ENCODE results near the gene SLC20A1.
"Not testable (repeated sequence)": the region's sequence is repeated elsewhere in the genome, so short reads cannot be mapped to it uniquely, and the experiment has no call there.

The SLC20A1 gene

DNA sequence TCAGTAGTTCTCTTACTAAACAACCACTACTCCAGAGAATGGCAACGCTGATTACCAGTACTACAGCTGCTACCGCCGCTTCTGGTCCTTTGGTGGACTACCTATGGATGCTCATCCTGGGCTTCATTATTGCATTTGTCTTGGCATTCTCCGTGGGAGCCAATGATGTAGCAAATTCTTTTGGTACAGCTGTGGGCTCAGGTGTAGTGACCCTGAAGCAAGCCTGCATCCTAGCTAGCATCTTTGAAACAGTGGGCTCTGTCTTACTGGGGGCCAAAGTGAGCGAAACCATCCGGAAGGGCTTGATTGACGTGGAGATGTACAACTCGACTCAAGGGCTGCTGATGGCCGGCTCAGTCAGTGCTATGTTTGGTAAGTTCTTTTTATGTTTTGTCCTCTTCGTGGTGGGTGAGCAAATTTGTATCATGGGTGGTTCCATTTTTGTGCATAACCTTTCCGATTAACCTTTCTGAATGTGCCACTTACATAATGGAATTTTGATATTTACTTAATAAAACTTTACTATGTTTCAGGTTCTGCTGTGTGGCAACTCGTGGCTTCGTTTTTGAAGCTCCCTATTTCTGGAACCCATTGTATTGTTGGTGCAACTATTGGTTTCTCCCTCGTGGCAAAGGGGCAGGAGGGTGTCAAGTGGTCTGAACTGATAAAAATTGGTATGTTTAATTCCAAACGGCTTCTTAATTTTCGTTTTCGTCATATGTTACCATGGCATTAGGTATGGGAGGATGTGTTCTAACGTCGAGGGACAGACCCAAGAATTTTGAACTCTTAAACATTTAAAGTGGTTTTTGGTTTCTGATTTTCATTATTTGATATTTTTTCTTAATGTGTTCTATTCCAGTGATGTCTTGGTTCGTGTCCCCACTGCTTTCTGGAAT, 1.3 kb downstream of the SLC20A1 start:
- DNase-seq (ENCODE audit: low read depth in 3 of 3), result no peak

DNA sequence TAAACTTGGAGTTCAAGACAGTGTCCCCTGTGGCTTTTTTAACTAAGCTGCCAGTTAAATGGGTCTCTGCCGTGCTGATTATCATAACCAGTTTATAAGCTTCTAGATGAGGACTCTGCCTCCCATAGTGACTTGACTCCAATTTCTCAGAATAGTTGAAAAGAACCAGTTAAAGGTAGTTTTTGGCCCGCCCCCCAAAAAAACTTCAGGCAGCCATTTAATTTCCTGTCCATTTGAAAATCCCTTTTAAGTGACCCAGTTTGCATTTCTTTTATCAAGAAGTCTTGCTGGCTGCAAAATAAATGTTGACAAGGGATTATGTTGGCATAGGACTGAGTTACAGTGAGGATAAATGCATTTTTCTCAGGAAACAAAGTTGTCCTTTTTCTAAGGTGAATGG, 2.3 kb downstream of the SLC20A1 start:
- DNase-seq (ENCODE audit: low read depth in 3 of 3), result no peak

DNA sequence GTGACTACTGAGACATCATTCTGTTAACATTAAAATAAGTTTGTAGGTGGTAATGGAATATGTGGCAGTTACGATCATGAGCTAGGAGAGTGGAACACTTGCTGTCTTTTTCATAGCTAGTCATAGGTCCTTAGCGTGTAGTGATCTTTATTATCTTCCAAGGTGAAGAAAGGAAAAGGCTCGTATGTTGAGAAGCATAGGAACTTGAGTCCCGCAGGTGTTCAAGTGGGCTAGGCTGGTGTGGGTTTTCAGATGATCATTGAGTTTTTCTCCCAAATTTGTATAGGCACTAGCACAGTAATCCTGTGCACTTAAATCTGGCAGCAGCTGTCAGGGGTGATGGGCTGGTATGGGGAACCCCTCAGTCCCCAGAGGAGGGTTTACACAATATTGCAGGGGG, 10.9 kb downstream of the SLC20A1 start:
- DNase-seq (ENCODE audit: low read depth in 3 of 3), result no peak

DNA sequence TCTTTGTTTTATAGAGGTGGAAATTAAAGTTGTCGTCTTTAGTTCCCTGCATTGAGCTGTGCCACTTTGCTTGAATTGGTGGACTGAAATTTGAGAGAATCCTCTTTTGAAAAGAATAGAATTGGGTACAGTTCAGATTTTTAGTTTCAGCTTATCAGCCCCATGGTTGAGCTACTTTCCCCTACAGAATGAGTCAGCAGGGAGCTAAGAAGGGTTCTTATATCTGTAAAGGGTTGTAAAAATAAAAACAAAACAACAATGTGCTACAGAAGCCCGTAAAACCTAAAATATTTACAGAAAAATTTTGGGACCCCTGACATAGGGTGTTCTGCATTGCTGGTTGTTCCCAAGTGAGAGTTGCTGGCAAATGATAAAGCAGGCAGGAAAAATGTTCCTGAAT, 12.6 kb downstream of the SLC20A1 start:
- no peak for DNase-seq (ENCODE audit: low read depth in 3 of 3)

DNA sequence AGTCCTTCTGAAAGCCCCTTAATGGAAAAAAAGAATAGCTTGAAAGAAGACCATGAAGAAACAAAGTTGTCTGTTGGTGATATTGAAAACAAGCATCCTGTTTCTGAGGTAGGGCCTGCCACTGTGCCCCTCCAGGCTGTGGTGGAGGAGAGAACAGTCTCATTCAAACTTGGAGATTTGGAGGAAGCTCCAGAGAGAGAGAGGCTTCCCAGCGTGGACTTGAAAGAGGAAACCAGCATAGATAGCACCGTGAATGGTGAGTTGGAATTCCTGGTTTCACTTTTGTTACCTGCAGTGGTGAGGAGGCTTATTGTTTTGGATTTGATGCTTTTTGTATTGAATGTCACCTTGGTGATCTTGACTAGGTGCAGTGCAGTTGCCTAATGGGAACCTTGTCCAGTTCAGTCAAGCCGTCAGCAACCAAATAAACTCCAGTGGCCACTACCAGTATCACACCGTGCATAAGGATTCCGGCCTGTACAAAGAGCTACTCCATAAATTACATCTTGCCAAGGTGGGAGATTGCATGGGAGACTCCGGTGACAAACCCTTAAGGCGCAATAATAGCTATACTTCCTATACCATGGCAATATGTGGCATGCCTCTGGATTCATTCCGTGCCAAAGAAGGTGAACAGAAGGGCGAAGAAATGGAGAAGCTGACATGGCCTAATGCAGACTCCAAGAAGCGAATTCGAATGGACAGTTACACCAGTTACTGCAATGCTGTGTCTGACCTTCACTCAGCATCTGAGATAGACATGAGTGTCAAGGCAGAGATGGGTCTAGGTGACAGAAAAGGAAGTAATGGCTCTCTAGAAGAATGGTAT, 13.3 kb downstream of the SLC20A1 start:
- DNase-seq (ENCODE audit: low read depth in 3 of 3), result no peak

DNA sequence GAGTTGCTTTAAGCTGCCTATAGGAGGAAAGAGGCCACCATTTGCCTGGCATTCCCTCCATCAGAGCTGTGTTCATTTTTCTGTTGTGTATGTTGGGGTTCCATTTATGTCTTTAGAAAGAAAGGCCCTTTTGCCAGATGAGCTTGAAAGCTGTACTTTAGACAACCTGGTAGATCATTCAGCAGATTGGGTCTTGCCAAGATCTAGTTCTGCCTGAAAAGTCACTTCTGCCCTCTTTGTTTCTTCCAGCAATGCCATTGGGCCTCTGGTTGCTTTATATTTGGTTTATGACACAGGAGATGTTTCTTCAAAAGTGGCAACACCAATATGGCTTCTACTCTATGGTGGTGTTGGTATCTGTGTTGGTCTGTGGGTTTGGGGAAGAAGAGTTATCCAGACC, 14.4 kb downstream of the SLC20A1 start:
- DNase-seq (ENCODE audit: low read depth in 3 of 3), result no peak

DNA sequence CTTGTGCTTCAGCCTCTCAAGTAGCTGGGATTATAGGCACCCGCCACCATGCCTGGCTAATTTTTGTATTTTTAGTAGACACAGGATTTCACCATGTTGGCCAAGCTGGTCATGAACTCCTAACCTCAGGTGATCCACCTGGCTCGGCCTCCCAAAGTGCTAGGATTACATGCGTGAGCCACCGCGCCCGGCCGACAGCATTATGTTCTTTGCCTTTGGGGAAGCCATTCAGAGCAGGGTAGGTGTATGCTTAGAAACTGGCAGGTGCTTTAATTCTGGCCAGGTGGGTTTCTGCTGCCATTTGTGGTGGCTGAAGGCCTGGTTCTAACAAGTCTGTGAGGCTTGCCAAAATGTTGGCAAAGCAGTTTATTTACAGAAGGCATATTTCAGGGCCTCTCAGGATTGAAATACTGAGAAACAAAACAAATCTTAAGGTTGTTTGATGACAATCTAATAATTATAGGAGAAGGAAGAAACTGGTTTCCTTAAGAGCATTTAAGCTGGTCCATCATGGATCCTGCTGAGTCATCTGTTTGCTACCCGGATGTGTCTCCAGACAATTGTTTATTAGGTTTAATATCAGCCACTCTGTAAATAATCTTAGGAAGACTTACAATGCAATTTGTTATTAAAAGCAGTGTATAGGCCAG, 16.0 kb downstream of the SLC20A1 start:
- no peak for DNase-seq (ENCODE audit: low read depth in 3 of 3)

DNA sequence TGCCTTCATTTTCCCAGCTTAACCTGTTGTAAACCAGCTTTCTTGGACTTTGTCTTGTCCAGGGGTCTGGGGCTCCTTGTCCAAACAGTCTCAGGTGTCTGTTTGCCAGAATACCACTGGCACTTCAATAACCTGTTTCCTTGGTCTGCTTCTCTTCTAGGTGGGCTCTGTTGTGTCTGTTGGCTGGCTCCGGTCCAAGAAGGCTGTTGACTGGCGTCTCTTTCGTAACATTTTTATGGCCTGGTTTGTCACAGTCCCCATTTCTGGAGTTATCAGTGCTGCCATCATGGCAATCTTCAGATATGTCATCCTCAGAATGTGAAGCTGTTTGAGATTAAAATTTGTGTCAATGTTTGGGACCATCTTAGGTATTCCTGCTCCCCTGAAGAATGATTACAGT, 17.0 kb downstream of the SLC20A1 start:
- no peak for DNase-seq (ENCODE audit: low read depth in 3 of 3)

DNA sequence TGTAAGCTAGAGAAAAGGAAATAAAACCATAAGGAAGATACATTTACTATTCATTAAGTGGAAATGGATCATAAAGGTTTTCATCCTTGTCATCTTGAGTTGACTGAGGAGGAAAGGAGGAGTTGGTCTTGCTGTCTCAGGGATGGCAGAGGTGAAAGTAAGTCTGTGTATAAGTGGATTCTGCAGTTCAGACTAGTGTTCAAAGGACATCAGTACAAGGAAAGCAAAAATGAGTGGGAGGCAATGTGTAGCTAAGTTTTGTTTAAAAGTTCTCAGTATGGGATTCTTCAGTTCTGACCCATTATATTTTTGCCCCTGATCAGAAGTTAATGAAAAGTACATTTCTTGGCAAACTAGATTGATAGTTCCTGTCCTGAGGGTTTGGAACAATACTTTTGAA, 18.9 kb downstream of the SLC20A1 start:
- no peak for DNase-seq (ENCODE audit: low read depth in 3 of 3)

DNA sequence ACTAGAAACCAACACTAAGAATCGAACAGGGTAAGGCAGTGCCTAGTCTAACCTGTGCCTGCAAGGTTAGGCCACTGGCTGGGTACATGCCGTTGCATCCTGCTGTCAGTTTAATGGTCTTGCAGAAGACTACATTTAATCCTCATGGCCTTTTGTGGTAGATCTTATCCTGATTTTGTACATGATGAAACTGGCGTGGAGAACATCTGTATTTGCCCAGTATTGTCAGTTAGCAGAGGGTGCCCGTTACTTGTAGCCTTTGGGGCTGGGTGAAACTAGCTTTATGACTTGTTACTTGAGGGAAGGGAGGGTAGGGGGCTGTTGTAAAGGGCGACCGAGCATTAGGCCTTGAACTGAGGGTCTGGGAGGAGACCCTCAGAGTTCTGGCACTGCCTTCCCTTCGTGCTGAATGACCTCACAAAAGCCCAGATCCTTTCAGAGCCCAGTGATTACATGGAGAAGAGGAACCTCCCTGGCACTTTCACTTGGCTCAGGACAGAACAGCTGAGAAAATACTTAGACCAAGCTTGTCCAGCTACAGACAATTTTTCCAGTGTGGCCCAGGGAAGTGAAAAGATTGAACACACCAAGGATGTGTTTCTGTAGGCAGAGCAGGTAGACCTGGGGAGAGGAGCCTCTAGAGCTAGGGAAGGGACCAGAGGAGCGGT, 19.5 kb downstream of the SLC20A1 start:
- no peak for DNase-seq (ENCODE audit: low read depth in 3 of 3)

DNA sequence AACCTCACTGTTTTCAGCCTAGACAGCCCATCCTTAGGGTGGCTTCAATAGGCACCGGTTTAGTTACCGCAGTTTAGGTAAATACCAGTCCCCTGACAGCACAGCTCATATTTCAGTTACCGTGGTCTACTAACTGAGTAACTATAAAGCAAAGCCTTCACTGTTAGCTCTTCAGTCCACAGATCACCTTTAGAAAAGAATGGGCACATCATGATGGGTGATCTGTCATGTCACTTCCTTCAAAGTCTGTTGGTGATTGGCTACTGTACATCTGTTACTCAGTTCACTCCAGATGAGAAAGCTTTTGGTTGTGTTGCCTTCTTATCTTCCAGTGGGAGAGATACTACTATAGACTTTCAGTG, 21.0 kb downstream of the SLC20A1 start:
- no peak for DNase-seq (ENCODE audit: low read depth in 3 of 3)

DNA sequence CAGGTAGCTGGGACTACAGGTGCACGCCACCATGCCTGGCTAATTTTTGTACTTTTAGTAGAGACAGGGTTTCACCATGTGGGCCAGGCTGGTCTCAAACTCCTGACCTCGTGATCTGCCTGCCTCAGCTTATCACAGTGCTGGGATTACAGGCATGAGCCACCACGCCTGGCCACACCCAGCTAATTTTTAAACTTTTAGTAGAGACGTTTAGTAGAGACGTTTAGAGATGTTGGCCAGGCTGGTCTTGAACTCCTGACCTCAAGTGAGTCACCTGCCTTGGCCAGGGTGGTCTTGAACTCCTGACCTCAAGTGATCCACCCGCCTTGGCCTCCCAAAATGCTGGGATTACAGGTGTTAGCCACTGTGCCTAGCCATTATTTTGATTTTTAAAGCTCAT, 21.8 kb downstream of the SLC20A1 start:
- DNase-seq (ENCODE audit: low read depth in 3 of 3), result not testable (repeated sequence)

DNA sequence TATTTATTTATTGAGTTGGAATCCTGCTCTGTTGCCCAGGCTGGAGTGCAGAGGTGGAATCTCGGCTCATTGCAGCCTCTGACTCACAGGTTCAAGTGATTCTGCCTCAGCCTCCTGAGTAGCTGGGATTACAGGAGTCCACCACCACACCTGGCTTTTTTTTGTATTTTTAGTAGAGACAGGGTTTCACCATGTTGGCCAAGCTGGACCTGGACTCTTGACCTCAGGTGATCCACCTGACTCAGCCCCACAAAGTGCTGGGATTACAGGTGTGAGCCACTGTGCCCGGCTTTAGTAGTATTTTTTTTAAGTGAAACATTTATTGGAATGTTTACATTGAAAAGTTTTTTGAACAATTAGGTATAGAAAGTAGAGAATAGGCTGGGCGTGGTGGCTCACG, 23.9 kb downstream of the SLC20A1 start:
- no peak for DNase-seq (ENCODE audit: low read depth in 3 of 3)

DNA sequence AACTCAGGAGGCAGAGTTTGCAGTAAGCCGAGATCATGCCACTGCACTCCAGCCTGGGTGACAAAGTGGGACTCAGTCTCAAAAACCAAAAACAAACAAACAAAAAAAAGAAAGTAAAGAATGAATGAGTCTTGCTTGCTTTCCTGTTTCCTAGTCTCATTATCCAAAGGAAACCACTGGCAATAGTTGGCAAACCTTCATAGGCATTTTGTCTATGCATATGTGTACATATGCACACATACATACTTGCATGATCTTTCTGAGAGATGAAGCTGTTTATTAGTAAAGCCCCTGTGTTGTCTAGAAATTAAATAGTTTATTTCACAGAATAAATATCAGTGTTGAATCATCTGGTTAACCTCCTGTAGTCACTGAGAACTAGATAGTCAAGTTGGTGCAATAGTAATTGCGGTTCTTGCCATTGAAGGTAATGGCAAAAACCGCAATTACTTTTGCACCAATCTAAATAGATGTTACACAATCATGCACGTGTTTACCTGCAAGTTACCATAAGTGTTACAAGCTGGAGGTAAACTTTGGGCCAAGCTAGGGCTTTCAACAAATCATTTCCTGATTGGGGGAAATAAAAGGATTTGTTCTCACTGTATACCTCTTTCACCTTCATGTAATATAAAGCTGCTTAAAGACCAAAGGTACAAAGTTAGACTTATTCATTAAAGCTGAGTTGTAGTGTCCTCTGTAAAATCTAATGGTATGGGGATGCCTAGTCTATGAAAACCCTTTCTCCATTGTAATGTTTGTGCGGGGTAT, 24.7 kb downstream of the SLC20A1 start:
- no peak for DNase-seq (ENCODE audit: low read depth in 3 of 3)

DNA sequence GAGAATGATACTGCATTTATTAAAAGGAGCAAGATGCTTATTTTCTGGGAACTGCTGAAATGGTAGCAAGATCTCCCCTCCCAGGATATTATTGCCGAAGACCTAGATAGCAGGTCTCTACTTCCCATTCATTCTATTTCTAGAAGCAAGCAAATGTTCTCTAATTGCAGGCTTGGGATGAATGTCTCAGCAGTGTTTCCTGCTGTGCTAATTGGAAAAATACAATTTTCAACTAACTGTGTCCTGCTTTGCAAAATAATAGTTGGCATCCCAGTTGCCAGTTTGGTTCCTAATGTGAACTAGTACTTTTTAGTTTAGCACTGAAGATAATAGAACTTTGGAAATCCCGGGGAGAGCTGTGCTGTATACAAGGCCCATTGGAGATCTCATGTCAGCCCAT, 26.1 kb downstream of the SLC20A1 start:
- no peak for DNase-seq (ENCODE audit: low read depth in 3 of 3)

DNA sequence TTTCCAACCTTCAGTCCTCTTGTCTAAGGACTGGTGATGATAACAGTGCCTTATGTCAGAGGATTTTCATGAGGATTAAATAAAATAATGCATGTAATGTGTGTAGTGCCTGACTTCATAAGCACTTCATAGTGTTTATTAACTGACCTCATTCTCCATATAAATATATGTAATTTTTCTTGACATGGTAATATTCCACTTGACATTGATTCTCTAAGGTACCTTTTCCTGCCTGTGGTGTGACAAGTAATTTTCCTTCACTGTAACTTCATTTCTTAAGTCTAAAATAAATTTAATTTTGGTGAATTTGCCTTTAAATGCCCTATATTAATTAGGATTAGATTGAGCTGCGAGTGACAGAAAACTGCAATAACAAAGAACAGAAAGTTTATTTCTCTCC, 27.3 kb downstream of the SLC20A1 start:
- no peak for DNase-seq (ENCODE audit: low read depth in 3 of 3)

DNA sequence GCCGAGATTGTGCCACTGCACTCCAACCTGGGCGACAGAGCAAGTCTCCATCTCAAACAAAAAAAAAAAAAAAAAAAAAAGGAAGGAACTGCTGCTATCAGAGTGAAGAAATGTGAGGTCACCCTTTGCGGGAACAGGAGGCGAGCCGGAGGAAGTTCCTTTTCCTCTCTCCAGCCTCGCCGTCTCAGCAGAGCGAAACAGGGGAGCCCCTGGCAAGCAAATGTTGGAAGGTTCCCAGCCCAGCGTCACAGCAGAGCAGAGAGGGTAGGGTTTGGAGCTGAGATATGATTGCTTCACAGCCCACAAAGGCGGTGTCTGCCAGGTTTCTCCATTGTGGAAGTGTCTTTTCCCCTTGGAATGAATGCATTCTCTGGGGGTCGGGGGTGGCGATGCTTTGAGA, 28.5 kb downstream of the SLC20A1 start:
- no peak for DNase-seq (ENCODE audit: low read depth in 3 of 3)

DNA sequence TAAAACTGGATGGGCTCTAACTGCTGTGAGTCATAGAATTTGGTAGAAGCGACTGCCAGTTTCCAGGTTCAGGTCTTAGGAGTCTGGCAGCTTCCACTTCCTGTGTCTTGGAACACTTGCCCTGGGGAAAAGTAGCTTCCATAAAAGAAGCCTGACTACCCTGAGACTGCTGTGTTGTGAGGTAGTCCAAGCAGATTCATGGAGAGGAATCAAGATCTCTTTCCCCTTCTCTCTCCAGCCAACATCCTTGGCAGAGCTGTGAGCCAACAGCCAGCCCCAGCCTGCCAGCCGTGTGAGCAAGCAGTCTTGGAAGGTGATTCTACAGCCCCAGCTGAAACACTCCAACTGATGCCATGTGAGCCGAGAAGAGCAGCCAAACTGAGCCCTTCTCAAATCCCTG, 33.7 kb downstream of the SLC20A1 start:
- no peak for DNase-seq (ENCODE audit: low read depth in 3 of 3)

DNA sequence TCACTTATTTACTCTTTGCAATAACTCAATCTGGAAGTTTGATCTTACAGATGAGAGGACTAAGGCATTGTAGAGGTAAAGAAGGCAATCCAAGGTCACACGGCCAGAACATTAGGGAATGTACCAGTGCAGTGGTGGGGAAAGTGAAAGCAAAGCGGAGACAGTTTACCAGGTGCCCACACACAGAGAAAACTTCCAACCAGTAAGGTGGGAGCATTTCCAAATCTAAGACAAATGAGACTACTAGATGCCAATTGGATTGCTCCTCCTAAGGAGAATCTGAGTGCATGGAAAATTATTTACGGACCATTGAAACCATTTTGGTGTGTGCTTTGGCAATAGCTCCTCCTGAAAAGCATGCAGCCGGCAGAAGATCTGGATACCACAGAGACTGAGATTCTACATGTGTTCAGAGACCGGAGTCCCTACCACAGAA, 34.9 kb downstream of the SLC20A1 start:
- DNase-seq (ENCODE audit: low read depth in 3 of 3), result no peak

DNA sequence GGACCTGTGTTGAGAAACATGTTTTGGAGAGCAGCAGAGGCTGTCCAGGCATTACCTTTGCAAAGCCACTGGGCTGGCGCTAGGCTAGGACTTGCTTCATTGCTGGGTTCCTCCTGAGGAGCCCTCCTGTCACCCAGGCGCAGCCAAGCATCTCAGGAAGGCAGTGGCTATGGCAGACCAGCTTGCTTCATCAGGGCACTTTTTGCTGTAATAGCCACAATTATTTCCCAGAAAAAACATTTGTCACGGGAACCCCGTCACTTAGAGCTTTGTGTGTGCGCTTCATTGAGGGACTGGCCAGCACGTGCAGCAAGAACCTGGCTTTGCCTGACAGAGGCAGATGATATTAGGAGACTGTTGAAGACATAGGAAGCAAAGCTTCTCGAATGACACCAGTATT, 36.4 kb downstream of the SLC20A1 start:
- no peak for DNase-seq (ENCODE audit: low read depth in 3 of 3)

Data from stimulated activated CD4-positive, alpha-beta T cell treated with anti-CD3 and anti-CD28 coated beads, TNF-alpha, amount 100 ng/mL, for 4 hours (primary cell).